ENCODE measurements around the gene UCMA. TPM values are rescaled to one million over a fixed set of nuclear protein-coding genes. Genes with fewer than 3 reads are reported as not detected.
"Not testable (repeated sequence)": the region's sequence is repeated elsewhere in the genome, so short reads cannot be mapped to it uniquely, and the experiment has no call there.

UCMA gene, protein sequence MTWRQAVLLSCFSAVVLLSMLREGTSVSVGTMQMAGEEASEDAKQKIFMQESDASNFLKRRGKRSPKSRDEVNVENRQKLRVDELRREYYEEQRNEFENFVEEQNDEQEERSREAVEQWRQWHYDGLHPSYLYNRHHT
- total RNA-seq (2021; ENCODE audit: unreplicated experiment) (not detected), Bru-seq, nascent RNA (not detected), BruChase-seq, experiment 1, labeled RNA remaining after a 6-hour chase (not detected), BruChase-seq, experiment 2, labeled RNA remaining after a 2-hour chase (not detected)
- polyA plus RNA-seq (2012), result not detected in 2 replicates
- long read RNA-seq, result 0 reads

DNA sequence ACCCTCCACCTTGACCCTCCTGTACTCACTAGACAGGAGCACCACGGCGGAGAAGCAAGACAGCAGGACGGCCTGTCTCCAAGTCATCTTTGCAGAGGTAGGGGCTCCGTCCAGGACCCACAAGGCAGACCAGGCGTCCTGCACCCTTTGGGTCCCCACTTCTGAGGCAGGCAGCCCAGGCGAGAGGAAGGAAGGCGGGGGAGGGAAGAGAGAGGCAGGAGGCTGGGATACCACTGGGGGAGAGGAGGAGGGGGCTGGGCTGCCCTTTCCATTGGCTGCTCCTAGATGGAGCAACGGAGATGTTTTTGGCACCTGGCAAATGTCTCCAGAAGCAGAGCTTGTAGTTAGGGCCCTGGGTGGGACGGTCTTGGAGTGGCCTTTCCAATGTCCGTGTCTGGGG is at the start of gene UCMA:
UCMA (minus strand) TSS at position 203 of the 400 bp plus-strand sequence; CDS start at position 87, 116 bp downstream.
- no peaks in the 10 kb centered on the region for H3K27me3 ChIP-seq (ENCODE audit: insufficient read depth, low read length)
- CTCF ChIA-PET, result no interaction called here
- no peaks in the 10 kb centered on the region for H3K79me2 ChIP-seq (ENCODE audit: insufficient read depth, low read length)
- H2AFZ ChIP-seq (ENCODE audit: low read depth, low read length, poor library complexity, severe bottlenecking), result no peak within 1 kb of the TSS
- TF ChIP-seq YY1 (IDR thresholded peaks at IDR 0.05; ENCODE audit: extremely low read depth, insufficient replicate concordance, low read depth, low read length) (no peak), EZH2phosphoT487 (IDR thresholded peaks at IDR 0.05; ENCODE audit: borderline replicate concordance) (no peak), ZFX (IDR thresholded peaks at IDR 0.05) (no peak), JUND (IDR thresholded peaks at IDR 0.05) (no peak), ZNF274 (IDR thresholded peaks at IDR 0.05; ENCODE audit: low read depth, low read length) (no peak), CBX3 (IDR thresholded peaks at IDR 0.05; ENCODE audit: low read depth) (no peak)
- RAD21 ChIA-PET (ENCODE audit: low non-redundant PET in 1 of 2, low total read pairs in 2 of 2, uncharacterized antibody in 2 of 2, unreplicated experiment in 2 of 2), result no interaction called here
- no peak for DNase-seq (ENCODE audit: low read depth, low spot score)
- H4K20me1 ChIP-seq (ENCODE audit: insufficient read depth), result no peaks in the 10 kb centered on the region
- H3K9ac ChIP-seq (ENCODE audit: low read length), result no peak within 1 kb of the TSS
- no peaks in the 10 kb centered on the region for H3K9me3 ChIP-seq (ENCODE audit: control insufficient read depth in 1 of 2, insufficient read depth in 1 of 2, low read depth in 1 of 2, low read length in 2 of 2)
- H3K4me1 ChIP-seq (ENCODE audit: control insufficient read depth in 1 of 2, insufficient read depth in 2 of 2, low read length in 2 of 2), result peaks cover 0 to 3% of the 10 kb centered on the region in 2 experiments; a peak in 1 of 4 replicates
- no peaks in the 10 kb centered on the region for H3K9me2 ChIP-seq (ENCODE audit: insufficient read depth)
- H3K4me2 ChIP-seq (ENCODE audit: low read length), result no peak within 1 kb of the TSS
- no peak for ATAC-seq
- POLR2A ChIA-PET, result no interaction called here
- H3K4me3 ChIP-seq (replicated peaks in 1 of 2; ENCODE audit: low read depth in 1 of 2, low read length in 2 of 2), result no peak within 1 kb of the TSS
- H3K27ac ChIP-seq (ENCODE audit: low read depth, low read length), result no peak within 1 kb of the TSS
- BruUV-seq (replicated peaks), result no TSS peak
- H3K36me3 ChIP-seq (ENCODE audit: control insufficient read depth in 1 of 2, insufficient read depth in 2 of 2, low read length in 2 of 2), result no peaks in the 10 kb centered on the region
- intact Hi-C loops (cut with micrococcal nuclease), result no loop called here

DNA sequence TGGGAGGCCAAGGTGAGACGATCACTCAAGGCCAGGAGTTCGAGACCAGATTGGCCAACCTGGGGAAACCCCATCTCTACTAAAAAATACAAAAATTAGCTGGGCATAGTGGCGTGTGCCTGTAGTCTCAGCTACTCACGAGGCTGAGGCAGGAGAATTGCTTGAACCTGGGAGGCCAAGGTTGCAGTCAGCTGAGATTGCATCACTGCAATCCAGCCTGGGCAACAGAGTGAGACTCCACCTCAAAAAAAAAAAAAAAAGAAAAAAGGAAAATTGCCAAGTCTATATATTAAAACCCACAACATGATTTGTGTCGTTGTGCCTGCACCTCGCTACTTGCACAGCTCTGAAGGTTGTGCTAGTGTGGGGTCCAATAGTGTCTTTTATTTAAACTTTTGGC is 48.2 kb upstream of the UCMA start:
- ATAC-seq; intact Hi-C loops (cut with micrococcal nuclease); H3K9me2 ChIP-seq (ENCODE audit: insufficient read depth); H2AFZ ChIP-seq (ENCODE audit: low read depth, low read length, poor library complexity, severe bottlenecking); H3K79me2 ChIP-seq (ENCODE audit: insufficient read depth, low read length); DNase-seq (ENCODE audit: low read depth, low spot score); CTCF ChIA-PET; H3K4me3 ChIP-seq (replicated peaks in 1 of 2; ENCODE audit: low read depth in 1 of 2, low read length in 2 of 2); BruUV-seq (replicated peaks); H3K9me3 ChIP-seq (ENCODE audit: control insufficient read depth in 1 of 2, insufficient read depth in 1 of 2, low read depth in 1 of 2, low read length in 2 of 2); H3K4me1 ChIP-seq (ENCODE audit: control insufficient read depth in 1 of 2, insufficient read depth in 2 of 2, low read length in 2 of 2); H3K27ac ChIP-seq (ENCODE audit: low read depth, low read length); H3K4me2 ChIP-seq (ENCODE audit: low read length); H3K9ac ChIP-seq (ENCODE audit: low read length); H3K27me3 ChIP-seq (ENCODE audit: insufficient read depth, low read length); POLR2A ChIA-PET; H4K20me1 ChIP-seq (ENCODE audit: insufficient read depth); RAD21 ChIA-PET (ENCODE audit: low non-redundant PET in 1 of 2, low total read pairs in 2 of 2, uncharacterized antibody in 2 of 2, unreplicated experiment in 2 of 2); H3K36me3 ChIP-seq (ENCODE audit: control insufficient read depth in 1 of 2, insufficient read depth in 2 of 2, low read length in 2 of 2): not testable (repeated sequence)

Data from HCT116 (cell line).